ENCODE data around the gene MEIS3. TPM values are rescaled to one million over a fixed set of nuclear protein-coding genes. Genes with fewer than 3 reads are reported as not detected.

The MEIS3 gene
- total RNA-seq, 1 experiment from 2014 or later: 35.8 TPM

- RAD21 ChIA-PET (ENCODE audit: low non-redundant PET in 1 of 2, low total read pairs in 2 of 2, uncharacterized antibody in 2 of 2, unreplicated experiment in 2 of 2): no interaction called here
- no peak overlapping the region for H3K4me2 ChIP-seq (ENCODE audit: low read length)
- intact Hi-C loops (cut with micrococcal nuclease): no loop called here
- H3K79me2 ChIP-seq (ENCODE audit: insufficient read depth, low read length): no peaks in the 10 kb centered on the region
- no peak overlapping the region for H2AFZ ChIP-seq (ENCODE audit: low read depth, low read length, poor library complexity, severe bottlenecking)
- CTCF ChIA-PET: no interaction called here
- H3K36me3 ChIP-seq (ENCODE audit: control insufficient read depth in 1 of 2, insufficient read depth in 2 of 2, low read length in 2 of 2): no peaks in the 10 kb centered on the region
- ATAC-seq (no peak), DNase-seq (ENCODE audit: low read depth, low spot score) (no peak)
- no peak overlapping the region for H3K27ac ChIP-seq (ENCODE audit: low read depth, low read length)
- no peak overlapping the region for H3K4me3 ChIP-seq (replicated peaks in 1 of 2; ENCODE audit: low read depth in 1 of 2, low read length in 2 of 2)
- H3K9me2 ChIP-seq (ENCODE audit: insufficient read depth): no peaks in the 10 kb centered on the region
- peaks cover 17% of the 10 kb centered on the region for H3K27me3 ChIP-seq (ENCODE audit: insufficient read depth, low read length)
- H4K20me1 ChIP-seq (ENCODE audit: insufficient read depth): no peaks in the 10 kb centered on the region
- H3K4me1 ChIP-seq (ENCODE audit: control insufficient read depth in 1 of 2, insufficient read depth in 2 of 2, low read length in 2 of 2): no peaks in the 10 kb centered on the region
- POLR2A ChIA-PET: no interaction called here
- TF ChIP-seq ZFX (IDR thresholded peaks at IDR 0.05) (no peak), REST (IDR thresholded peaks at IDR 0.05; ENCODE audit: low read depth) (no peak), CBX3 (IDR thresholded peaks at IDR 0.05; ENCODE audit: low read depth) (no peak), SIN3A (IDR thresholded peaks at IDR 0.05; ENCODE audit: low read depth) (no peak), FOSL1 (IDR thresholded peaks at IDR 0.05; ENCODE audit: low read depth) (no peak), SP1 (IDR thresholded peaks at IDR 0.05; ENCODE audit: low read depth) (no peak), EZH2phosphoT487 (IDR thresholded peaks at IDR 0.05; ENCODE audit: borderline replicate concordance) (no peak), ZNF274 (IDR thresholded peaks at IDR 0.05; ENCODE audit: low read depth, low read length) (no peak), TCF7L2 (IDR thresholded peaks at IDR 0.05; ENCODE audit: borderline replicate concordance, extremely low read depth, insufficient read depth, insufficient read length) (no peak), CEBPB (IDR thresholded peaks at IDR 0.05; ENCODE audit: low read depth) (no peak), POLR2AphosphoS5 (IDR thresholded peaks at IDR 0.05; ENCODE audit: low read depth, low read length) (no peak)
- BruUV-seq (replicated peaks): no TSS peak
- H3K9me3 ChIP-seq (ENCODE audit: control insufficient read depth in 1 of 2, insufficient read depth in 1 of 2, low read depth in 1 of 2, low read length in 2 of 2): peaks cover 6 to 7% of the 10 kb centered on the region in 2 experiments; a peak in 2 of 4 replicates
- H3K9ac ChIP-seq (ENCODE audit: low read length): no peak overlapping the region
Measured at GRCh38 chr19:47458672-47459071, 39.3 kb upstream of the MEIS3 start.
